ENCODE measurements around the gene NCLN. TPM values are rescaled to one million over a fixed set of nuclear protein-coding genes. Genes with fewer than 3 reads are reported as not detected.
"Not testable (repeated sequence)": the region's sequence is repeated elsewhere in the genome, so short reads cannot be mapped to it uniquely, and the experiment has no call there.

The NCLN gene
- total RNA-seq, 1 donor from 2014 or later = 90.0 TPM

DNA sequence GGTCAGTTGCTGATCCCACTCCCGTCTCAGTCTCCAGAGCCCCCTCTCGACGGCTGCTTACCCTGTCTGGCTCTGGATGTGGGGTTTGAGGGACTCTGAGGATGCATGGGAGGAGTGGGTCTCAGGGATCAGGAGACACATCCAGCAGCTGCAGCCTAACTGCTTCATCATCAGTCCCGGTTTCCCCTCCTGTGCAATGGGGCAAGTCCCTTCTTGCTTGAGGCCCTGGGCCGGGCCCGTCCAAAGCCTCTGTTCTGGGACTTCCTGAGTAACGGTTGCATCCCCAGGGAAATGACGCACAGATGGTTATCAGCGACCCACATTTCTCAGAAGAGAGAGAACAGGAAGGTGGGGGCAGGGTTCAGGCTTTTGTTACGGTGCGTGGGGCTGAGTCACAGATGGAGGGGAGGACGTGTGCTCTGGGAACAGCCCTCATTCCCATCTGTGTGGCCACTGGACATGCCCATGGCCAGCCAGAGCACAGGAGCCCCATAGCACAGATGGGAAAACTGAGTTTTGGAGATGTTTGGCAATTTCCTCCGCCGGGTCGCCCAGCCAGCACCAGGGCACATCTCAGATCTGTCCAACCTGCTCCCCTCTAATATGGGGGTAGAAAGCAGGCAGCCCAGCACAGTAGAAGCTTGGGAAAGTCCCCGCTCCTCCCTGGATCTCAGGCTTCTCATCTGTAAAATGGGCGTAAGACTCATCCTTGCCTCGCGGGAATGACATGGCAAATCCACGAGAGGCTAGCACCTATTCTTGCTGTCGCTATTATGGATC lies 30.6 kb upstream of the NCLN start:
- peak; percentile 100 for DNase-seq (ENCODE audit: extremely low read depth, low read depth, low spot score)

DNA sequence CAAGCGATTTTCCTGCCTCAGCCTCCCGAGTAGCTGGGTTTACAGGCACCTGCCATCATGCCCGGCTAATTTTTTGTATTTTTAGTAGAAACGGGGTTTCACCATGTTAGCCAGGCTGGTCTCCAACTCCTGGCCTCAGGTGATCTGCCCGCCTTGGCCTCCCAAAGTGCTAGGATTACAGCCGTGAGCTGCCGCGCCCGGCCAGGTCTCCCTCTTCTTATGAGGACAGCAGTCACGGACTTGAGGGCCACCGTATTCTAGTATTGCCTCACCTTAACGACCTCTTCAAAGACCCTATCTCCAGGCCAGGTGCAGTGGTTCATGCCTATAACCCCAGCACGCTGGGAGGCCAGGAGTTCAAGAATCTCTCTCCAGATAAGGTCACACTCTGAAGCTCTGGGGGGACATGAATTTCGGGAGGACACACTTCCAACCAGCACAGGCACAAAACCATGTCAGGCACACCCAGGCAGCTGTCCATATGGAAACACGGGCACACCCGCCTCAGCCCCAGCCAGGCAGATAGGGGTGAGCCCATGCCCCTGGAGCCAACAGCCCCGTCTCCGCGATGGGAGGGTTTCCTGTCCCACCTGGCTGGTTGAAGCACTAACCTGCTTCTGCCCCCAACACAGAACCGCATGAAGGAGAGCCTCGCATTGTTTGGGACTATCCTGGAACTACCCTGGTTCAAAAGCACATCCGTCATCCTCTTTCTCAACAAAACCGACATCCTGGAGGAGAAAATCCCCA lies 28.5 kb upstream of the NCLN start:
- DNase-seq (ENCODE audit: extremely low read depth, low read depth, low spot score) = no peak

- no peak for DNase-seq (ENCODE audit: extremely low read depth, low read depth, low spot score)
Observed at GRCh38 chr19:3159565-3159964, 26.2 kb upstream of the NCLN start.

- DNase-seq (ENCODE audit: extremely low read depth, low read depth, low spot score) = no peak
Observed at GRCh38 chr19:3160219-3160618, 25.5 kb upstream of the NCLN start.

- no peak for DNase-seq (ENCODE audit: extremely low read depth, low read depth, low spot score)
Observed at GRCh38 chr19:3161453-3161852, 24.3 kb upstream of the NCLN start.

GRCh38 chr19:3162418-3163229 lies 23.1 kb upstream of the NCLN start:
- DNase-seq (ENCODE audit: extremely low read depth, low read depth, low spot score) = no peak

DNA sequence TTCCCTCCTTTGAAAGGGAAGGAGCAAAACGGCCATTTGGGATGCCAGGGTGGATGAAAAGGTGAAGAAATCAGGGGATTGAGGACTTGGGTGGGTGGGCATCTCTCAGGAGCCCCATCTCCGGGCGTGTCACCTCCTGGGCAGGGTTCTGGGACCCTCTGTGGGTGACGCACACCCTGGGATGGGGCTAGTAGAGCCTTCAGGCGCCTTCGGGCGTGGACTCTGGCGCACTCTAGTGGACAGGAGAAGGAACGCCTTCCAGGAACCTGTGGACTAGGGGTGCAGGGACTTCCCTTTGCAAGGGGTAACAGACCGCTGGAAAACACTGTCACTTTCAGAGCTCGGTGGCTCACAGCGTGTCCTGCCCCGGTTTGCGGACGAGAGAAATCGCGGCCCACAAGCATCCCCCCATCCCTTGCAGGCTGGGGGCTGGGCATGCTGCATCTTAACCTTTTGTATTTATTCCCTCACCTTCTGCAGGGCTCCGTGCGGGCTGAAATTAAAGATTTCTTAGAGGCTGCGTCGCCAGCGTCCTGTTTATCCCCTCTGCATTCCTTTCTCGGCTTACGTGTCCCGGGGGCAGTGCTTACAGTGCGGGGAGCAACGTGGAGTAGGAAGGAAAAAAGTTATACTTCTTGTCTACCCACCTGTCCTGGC lies 22.4 kb upstream of the NCLN start:
- DNase-seq (ENCODE audit: extremely low read depth, low read depth, low spot score) = no peak

GRCh38 chr19:3163943-3164342 lies 21.8 kb upstream of the NCLN start:
- no peak for DNase-seq (ENCODE audit: extremely low read depth, low read depth, low spot score)

DNA sequence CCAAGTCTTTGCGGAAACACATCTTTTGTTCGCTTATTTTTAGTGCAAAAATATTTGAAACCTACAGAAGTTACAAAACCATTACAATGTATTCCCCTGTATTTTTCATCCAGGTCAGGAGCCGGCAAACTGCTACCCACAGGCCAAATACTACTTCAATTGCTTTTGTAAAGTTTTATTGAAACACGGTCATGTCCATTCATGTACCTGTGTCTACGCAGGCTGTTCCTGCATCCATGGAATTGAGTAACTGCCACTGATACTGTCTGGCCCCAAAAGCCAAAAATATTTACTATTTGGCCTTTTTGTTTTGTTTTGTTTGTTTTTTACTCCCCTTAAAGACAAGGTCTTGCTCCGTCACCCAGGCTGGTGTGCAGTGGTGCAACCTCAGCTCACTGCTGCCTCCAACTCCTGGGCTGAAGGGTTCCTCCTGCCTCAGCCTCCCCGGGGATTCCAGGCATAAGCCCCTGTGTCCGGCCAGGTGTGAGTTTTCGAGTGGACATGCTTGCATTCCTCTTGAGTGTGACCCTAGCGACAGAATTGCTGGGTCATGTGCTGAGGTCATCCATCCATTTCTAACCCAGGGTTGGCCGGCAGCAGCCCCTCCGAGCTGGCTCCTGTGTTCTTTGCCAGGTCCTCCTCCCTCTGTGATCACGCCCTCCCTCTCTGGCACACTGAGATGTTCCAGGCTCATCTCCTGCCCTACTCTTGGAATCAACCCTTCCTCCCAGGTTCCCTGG lies 18.0 kb upstream of the NCLN start:
- no peak for DNase-seq (ENCODE audit: extremely low read depth, low read depth, low spot score)

GRCh38 chr19:3171894-3172672 lies 13.6 kb upstream of the NCLN start:
- DNase-seq (ENCODE audit: extremely low read depth, low read depth, low spot score) = no peak

DNA sequence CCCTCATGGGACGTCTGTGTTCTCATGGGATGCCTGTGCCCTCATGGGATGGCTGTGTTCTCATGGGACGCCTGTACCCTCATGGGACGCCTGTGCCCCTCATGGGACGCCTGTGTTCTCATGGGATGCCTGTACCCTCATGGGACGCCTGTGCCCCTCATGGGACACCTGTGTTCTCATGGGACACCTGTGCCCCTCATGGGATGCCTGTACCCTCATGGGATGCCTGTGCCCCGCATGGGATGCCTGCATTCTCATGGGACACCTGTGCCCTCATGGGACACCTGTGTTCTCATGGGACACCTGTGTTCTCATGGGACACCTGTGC lies 13.1 kb upstream of the NCLN start:
- not testable (repeated sequence) for DNase-seq (ENCODE audit: extremely low read depth, low read depth, low spot score)

DNA sequence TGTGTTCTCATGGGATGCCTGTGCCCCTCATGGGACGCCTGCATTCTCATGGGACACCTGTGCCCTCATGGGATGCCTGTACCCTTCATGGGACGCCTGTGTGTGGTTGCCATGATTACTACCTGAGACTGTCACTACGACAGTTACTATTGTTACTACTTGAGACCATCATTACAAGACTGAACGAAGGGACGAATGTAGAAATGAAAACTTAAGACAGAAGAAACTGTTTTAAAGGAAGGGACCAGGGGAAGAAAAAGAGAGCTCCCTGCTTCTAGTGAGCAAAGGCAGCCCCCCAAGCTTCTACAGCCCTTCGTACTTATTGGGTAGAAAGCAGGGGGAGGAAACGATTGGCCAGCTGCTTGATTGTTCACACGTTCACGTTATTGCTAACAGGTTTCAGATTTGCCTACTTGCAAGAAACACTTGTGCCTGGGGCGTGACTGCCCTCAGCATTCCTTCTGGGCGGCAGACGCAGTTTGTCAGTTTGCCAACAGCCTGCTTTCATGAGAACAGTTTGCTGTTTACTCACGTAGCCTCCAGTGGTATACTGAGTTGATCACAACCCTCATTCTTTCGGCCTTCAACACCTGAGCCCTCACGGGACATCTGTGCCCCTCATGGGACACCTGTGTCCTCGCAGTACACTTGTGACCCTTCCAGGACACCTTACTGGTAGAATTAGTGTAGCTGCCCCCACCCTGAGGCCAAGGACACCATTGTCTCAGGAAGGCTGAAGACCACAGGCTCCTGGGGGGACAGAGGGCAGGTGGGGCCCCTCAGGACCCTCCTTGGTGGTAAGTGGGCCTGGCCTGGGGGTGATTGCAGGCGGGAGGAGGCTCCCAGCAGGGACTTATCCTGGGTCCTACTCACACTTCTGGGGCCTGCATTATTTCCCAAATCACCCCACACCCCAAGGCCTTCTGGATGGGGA lies 9.7 kb upstream of the NCLN start:
- no peak for DNase-seq (ENCODE audit: extremely low read depth, low read depth, low spot score)

- no peak for DNase-seq (ENCODE audit: extremely low read depth, low read depth, low spot score)
Observed at GRCh38 chr19:3176715-3177501, 8.8 kb upstream of the NCLN start.

DNA sequence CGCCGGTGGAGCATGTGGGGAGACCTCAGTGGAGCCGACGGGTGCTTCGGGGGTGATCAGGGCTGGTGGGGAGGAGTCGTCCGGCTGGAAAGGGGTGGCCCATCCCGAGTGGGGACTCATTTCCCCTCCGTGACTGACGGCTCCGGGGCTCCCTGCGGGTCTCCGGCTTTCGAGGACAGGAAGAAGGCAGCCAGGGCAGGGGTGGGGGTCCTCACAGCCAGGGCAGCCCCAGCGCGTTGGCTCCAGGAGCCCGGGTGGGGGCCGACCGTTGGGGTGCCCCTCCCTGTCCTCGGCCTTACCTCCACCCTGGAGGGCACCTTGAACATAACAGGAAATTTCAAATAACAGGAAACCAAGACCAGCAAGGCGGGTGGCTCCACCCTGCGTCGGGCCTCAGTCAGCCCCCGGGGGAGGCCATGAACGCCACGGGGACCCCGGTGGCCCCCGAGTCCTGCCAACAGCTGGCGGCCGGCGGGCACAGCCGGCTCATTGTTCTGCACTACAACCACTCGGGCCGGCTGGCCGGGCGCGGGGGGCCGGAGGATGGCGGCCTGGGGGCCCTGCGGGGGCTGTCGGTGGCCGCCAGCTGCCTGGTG lies 7.3 kb upstream of the NCLN start, which contains the start of gene S1PR4:
TSS of gene S1PR4 (plus strand) at position 393 of the 596 bp plus-strand sequence. CDS start at position 417, 24 bp downstream.
- no peak for DNase-seq (ENCODE audit: extremely low read depth, low read depth, low spot score)

DNA sequence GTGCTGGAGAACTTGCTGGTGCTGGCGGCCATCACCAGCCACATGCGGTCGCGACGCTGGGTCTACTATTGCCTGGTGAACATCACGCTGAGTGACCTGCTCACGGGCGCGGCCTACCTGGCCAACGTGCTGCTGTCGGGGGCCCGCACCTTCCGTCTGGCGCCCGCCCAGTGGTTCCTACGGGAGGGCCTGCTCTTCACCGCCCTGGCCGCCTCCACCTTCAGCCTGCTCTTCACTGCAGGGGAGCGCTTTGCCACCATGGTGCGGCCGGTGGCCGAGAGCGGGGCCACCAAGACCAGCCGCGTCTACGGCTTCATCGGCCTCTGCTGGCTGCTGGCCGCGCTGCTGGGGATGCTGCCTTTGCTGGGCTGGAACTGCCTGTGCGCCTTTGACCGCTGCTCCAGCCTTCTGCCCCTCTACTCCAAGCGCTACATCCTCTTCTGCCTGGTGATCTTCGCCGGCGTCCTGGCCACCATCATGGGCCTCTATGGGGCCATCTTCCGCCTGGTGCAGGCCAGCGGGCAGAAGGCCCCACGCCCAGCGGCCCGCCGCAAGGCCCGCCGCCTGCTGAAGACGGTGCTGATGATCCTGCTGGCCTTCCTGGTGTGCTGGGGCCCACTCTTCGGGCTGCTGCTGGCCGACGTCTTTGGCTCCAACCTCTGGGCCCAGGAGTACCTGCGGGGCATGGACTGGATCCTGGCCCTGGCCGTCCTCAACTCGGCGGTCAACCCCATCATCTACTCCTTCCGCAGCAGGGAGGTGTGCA lies 6.6 kb upstream of the NCLN start:
- no peak for DNase-seq (ENCODE audit: extremely low read depth, low read depth, low spot score)

DNA sequence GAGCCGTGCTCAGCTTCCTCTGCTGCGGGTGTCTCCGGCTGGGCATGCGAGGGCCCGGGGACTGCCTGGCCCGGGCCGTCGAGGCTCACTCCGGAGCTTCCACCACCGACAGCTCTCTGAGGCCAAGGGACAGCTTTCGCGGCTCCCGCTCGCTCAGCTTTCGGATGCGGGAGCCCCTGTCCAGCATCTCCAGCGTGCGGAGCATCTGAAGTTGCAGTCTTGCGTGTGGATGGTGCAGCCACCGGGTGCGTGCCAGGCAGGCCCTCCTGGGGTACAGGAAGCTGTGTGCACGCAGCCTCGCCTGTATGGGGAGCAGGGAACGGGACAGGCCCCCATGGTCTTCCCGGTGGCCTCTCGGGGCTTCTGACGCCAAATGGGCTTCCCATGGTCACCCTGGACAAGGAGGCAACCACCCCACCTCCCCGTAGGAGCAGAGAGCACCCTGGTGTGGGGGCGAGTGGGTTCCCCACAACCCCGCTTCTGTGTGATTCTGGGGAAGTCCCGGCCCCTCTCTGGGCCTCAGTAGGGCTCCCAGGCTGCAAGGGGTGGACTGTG lies 5.9 kb upstream of the NCLN start:
- no peak for DNase-seq (ENCODE audit: extremely low read depth, low read depth, low spot score)
